ENCODE measurements around the gene C7orf25. TPM values are rescaled to one million over a fixed set of nuclear protein-coding genes. Genes with fewer than 3 reads are reported as not detected.
A peak's percentile ranks its signal among the peaks of the same experiment; 100 is the strongest.

C7orf25 gene
- total and polyA plus RNA-seq, 10 of the 15 experiments (the other 5 are each of a cell fraction or from before 2014, with no cell fraction given) = 0.63 to 3.2 (median 1.7) TPM

GRCh38 chr7:42940985-42941847, 29.3 kb upstream of the C7orf25 start (continued):
- TF ChIP-seq PAX5 (IDR thresholded peaks at IDR 0.05; ENCODE audit: borderline replicate concordance, low read depth, low read length) = 0 out of 2 replicates have a peak, but pooled peaks have one; percentile 10
- peak; percentile 73; the same call in 1 of the 2 replicates for TF ChIP-seq SPI1 (IDR thresholded peaks at IDR 0.05; ENCODE audit: borderline replicate concordance, insufficient read depth, low read depth, low read length)
- TF ChIP-seq HDAC2 (IDR thresholded peaks at IDR 0.05) = no peak
- no peak for TF ChIP-seq GABPA (IDR thresholded peaks at IDR 0.05; ENCODE audit: low read depth)
- no peak for TF ChIP-seq ATF7 (IDR thresholded peaks at IDR 0.05; ENCODE audit: low read depth)
- no peak for TF ChIP-seq ZNF207 (IDR thresholded peaks at IDR 0.05; ENCODE audit: borderline replicate concordance)
- no peak for TF ChIP-seq CEBPB (IDR thresholded peaks at IDR 0.05; ENCODE audit: borderline replicate concordance in 1 of 2, low read depth in 2 of 2, low read length in 2 of 2)
- no peak for TF ChIP-seq DPF2 (IDR thresholded peaks at IDR 0.05)
- no peak for TF ChIP-seq TBL1XR1 (IDR thresholded peaks at IDR 0.05; ENCODE audit: low read depth, low read length)
- no peak for TF ChIP-seq NFYA (IDR thresholded peaks at IDR 0.05; ENCODE audit: borderline replicate concordance, low read depth, low read length)
- TF ChIP-seq, protein P1, sequence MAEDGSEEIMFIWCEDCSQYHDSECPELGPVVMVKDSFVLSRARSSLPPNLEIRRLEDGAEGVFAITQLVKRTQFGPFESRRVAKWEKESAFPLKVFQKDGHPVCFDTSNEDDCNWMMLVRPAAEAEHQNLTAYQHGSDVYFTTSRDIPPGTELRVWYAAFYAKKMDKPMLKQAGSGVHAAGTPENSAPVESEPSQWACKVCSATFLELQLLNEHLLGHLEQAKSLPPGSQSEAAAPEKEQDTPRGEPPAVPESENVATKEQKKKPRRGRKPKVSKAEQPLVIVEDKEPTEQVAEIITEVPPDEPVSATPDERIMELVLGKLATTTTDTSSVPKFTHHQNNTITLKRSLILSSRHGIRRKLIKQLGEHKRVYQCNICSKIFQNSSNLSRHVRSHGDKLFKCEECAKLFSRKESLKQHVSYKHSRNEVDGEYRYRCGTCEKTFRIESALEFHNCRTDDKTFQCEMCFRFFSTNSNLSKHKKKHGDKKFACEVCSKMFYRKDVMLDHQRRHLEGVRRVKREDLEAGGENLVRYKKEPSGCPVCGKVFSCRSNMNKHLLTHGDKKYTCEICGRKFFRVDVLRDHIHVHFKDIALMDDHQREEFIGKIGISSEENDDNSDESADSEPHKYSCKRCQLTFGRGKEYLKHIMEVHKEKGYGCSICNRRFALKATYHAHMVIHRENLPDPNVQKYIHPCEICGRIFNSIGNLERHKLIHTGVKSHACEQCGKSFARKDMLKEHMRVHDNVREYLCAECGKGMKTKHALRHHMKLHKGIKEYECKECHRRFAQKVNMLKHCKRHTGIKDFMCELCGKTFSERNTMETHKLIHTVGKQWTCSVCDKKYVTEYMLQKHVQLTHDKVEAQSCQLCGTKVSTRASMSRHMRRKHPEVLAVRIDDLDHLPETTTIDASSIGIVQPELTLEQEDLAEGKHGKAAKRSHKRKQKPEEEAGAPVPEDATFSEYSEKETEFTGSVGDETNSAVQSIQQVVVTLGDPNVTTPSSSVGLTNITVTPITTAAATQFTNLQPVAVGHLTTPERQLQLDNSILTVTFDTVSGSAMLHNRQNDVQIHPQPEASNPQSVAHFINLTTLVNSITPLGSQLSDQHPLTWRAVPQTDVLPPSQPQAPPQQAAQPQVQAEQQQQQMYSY (CRISPR knock-in tag; IDR thresholded peaks at IDR 0.05) = no peak
- 0 out of 3 replicates have a peak, but pooled peaks have one; percentile 12 for TF ChIP-seq POU2F2 (IDR thresholded peaks at IDR 0.05; ENCODE audit: borderline replicate concordance, low read depth, low read length)
- TF ChIP-seq, protein P2, sequence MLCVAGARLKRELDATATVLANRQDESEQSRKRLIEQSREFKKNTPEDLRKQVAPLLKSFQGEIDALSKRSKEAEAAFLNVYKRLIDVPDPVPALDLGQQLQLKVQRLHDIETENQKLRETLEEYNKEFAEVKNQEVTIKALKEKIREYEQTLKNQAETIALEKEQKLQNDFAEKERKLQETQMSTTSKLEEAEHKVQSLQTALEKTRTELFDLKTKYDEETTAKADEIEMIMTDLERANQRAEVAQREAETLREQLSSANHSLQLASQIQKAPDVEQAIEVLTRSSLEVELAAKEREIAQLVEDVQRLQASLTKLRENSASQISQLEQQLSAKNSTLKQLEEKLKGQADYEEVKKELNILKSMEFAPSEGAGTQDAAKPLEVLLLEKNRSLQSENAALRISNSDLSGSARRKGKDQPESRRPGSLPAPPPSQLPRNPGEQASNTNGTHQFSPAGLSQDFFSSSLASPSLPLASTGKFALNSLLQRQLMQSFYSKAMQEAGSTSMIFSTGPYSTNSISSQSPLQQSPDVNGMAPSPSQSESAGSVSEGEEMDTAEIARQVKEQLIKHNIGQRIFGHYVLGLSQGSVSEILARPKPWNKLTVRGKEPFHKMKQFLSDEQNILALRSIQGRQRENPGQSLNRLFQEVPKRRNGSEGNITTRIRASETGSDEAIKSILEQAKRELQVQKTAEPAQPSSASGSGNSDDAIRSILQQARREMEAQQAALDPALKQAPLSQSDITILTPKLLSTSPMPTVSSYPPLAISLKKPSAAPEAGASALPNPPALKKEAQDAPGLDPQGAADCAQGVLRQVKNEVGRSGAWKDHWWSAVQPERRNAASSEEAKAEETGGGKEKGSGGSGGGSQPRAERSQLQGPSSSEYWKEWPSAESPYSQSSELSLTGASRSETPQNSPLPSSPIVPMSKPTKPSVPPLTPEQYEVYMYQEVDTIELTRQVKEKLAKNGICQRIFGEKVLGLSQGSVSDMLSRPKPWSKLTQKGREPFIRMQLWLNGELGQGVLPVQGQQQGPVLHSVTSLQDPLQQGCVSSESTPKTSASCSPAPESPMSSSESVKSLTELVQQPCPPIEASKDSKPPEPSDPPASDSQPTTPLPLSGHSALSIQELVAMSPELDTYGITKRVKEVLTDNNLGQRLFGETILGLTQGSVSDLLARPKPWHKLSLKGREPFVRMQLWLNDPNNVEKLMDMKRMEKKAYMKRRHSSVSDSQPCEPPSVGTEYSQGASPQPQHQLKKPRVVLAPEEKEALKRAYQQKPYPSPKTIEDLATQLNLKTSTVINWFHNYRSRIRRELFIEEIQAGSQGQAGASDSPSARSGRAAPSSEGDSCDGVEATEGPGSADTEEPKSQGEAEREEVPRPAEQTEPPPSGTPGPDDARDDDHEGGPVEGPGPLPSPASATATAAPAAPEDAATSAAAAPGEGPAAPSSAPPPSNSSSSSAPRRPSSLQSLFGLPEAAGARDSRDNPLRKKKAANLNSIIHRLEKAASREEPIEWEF (IDR thresholded peaks at IDR 0.05; ENCODE audit: insufficient replicate concordance, low read depth, low read length) = peak; percentile 9
- TF ChIP-seq PKNOX1 (IDR thresholded peaks at IDR 0.05) = no peak
- TF ChIP-seq TCF12 (IDR thresholded peaks at IDR 0.05; ENCODE audit: low read depth, low read length) = no peak
- no peak for TF ChIP-seq ZNF274 (IDR thresholded peaks at IDR 0.05; ENCODE audit: insufficient read depth, insufficient read length)
- no peak for TF ChIP-seq USF1 (IDR thresholded peaks at IDR 0.05; ENCODE audit: borderline replicate concordance, extremely low read length, insufficient read depth, low read depth, low read length)

All from GM12878 (cell line).